ENCODE data around the gene TMEM219.

DNA sequence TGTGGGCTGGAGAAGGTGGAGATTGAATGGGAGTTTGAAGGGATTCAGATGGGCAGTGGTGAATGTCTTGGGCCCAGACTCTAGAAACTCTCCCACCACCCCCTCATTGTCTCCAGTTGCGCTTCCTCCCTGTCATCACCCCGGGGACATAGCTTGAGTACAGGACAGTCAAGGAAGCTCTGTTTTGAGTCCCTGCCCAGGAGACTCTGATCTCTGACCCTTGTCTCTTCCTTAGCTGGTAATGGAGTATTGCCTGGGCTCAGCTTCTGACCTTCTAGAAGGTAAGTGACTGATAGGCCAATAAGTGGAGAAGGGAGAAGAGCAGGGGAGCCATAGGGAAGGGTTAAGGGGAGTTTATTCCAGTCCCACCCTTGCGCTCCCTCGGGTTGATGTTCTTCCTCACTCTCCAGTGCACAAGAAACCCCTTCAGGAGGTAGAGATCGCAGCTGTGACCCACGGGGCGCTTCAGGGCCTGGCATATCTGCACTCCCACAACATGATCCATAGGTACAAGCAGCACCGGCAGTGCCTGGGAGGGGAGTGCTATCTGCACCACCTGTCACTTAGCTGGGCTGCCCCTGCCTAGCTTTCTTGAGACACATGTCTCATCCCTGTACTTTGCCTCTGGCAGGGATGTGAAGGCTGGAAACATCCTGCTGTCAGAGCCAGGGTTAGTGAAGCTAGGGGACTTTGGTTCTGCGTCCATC is 16.8 kb downstream of the TMEM219 start:
- TF ChIP-seq, protein P1, sequence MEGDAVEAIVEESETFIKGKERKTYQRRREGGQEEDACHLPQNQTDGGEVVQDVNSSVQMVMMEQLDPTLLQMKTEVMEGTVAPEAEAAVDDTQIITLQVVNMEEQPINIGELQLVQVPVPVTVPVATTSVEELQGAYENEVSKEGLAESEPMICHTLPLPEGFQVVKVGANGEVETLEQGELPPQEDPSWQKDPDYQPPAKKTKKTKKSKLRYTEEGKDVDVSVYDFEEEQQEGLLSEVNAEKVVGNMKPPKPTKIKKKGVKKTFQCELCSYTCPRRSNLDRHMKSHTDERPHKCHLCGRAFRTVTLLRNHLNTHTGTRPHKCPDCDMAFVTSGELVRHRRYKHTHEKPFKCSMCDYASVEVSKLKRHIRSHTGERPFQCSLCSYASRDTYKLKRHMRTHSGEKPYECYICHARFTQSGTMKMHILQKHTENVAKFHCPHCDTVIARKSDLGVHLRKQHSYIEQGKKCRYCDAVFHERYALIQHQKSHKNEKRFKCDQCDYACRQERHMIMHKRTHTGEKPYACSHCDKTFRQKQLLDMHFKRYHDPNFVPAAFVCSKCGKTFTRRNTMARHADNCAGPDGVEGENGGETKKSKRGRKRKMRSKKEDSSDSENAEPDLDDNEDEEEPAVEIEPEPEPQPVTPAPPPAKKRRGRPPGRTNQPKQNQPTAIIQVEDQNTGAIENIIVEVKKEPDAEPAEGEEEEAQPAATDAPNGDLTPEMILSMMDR (IDR thresholded peaks at IDR 0.05; ENCODE audit: control extremely low read depth in 1 of 3, insufficient read depth in 1 of 3, low read depth in 1 of 3, low read length in 3 of 3), result no peak
- TF ChIP-seq EP300 (IDR thresholded peaks at IDR 0.05; ENCODE audit: borderline replicate concordance in 1 of 2, low read depth in 2 of 2, low read length in 2 of 2), result no peak
- TF ChIP-seq TBP (IDR thresholded peaks at IDR 0.05; ENCODE audit: low read depth, low read length), result no peak
- no peak for TF ChIP-seq NRF1 (IDR thresholded peaks at IDR 0.05; ENCODE audit: low read depth, low read length)
- TF ChIP-seq KDM5A (IDR thresholded peaks at IDR 0.05; ENCODE audit: low read length), result no peak
- TF ChIP-seq POU5F1 (IDR thresholded peaks at IDR 0.05; ENCODE audit: low read depth, low read length), result no peak
- TF ChIP-seq POLR2A (IDR thresholded peaks at IDR 0.05; ENCODE audit: control extremely low read depth in 1 of 2, low read depth in 2 of 2, low read length in 2 of 2), result no peak
- no peak for TF ChIP-seq RBBP5 (IDR thresholded peaks at IDR 0.05; ENCODE audit: borderline replicate concordance, low read depth, low read length)
- TF ChIP-seq SP1 (IDR thresholded peaks at IDR 0.05; ENCODE audit: low read depth, low read length), result no peak
- TF ChIP-seq POLR2AphosphoS5 (IDR thresholded peaks at IDR 0.05; ENCODE audit: low read depth, low read length), result no peak

Measured in H1 (cell line).